GM12892 (cell line): ENCODE data around the gene CSNK2A2.

Experiments used
- POLR2A ChIP-seq: IDR thresholded peaks from 2 replicates; pipeline ENCODE4 v1.6.1; 2011; ENCODE audit warnings: low read depth, low read length, control low read depth
- POLR2AphosphoS5 ChIP-seq: IDR thresholded peaks from 2 replicates; pipeline ENCODE4 v1.6.1; 2011; ENCODE audit warnings: low read depth, low read length, control low read depth
- TAF1 ChIP-seq: IDR thresholded peaks from 2 replicates; pipeline ENCODE4 v1.6.1; 2011; ENCODE audit warnings: low read depth, mild to moderate bottlenecking, control low read depth, low read length, borderline replicate concordance

- no peak for TF ChIP-seq POLR2A
- TF ChIP-seq POLR2AphosphoS5 = no peak
- TF ChIP-seq TAF1 = no peak
Measured at GRCh38 chr16:58170223-58170622, 27.7 kb downstream of the CSNK2A2 start.
